Mesendoderm (in vitro differentiated cells): ENCODE results near the gene GRAP.
"Not testable (repeated sequence)": the region's sequence is repeated elsewhere in the genome, so short reads cannot be mapped to it uniquely, and the experiment has no call there.

Experiments
- DNase-seq: peaks from one replicate; pipeline ENCODE4 v3.0.0; 2013
- H2AK5ac ChIP-seq: 2 replicates; pipeline ENCODE4 v1.6.1; 2013; ENCODE audit warnings: low read length, inconsistent platforms
- H2BK120ac ChIP-seq: 2 replicates; pipeline ENCODE4 v1.6.1; 2013; ENCODE audit warnings: low read depth, mild to moderate bottlenecking, low read length, moderate library complexity, mixed read lengths
- H2BK15ac ChIP-seq: replicated peaks from 2 replicates; pipeline ENCODE4 v1.6.1; 2013; ENCODE audit warnings: low read depth, mild to moderate bottlenecking, moderate library complexity
- H2BK5ac ChIP-seq: 2 replicates; pipeline ENCODE4 v1.6.1; 2013; ENCODE audit warnings: low read length, inconsistent platforms
- H3K18ac ChIP-seq: 2 replicates; pipeline ENCODE4 v1.6.1; 2013; ENCODE audit warnings: mild to moderate bottlenecking, low read length, mixed read lengths
- H3K23ac ChIP-seq: one replicate; pipeline ENCODE4 v1.6.1; 2013; ENCODE audit warnings: low read length
- H3K27ac ChIP-seq: 2 replicates; pipeline ENCODE4 v1.5.1; 2013; ENCODE audit warnings: low read depth, mild to moderate bottlenecking, inconsistent platforms, low read length, moderate library complexity
- H3K27me3 ChIP-seq: 2 replicates; pipeline ENCODE4 v1.6.1; 2013; ENCODE audit warnings: low read length, control low read depth, mild to moderate bottlenecking, inconsistent platforms; ENCODE audit not compliant: insufficient read depth, poor library complexity
- H3K36me3 ChIP-seq: 2 replicates; pipeline ENCODE4 v1.6.1; 2013; ENCODE audit warnings: low read length, inconsistent platforms; ENCODE audit not compliant: control insufficient read depth, insufficient read depth
- H3K4ac ChIP-seq: one replicate; pipeline ENCODE4 v1.6.1; 2013; ENCODE audit warnings: low read depth, mild to moderate bottlenecking, low read length, moderate library complexity
- H3K4me1 ChIP-seq: 2 replicates; pipeline ENCODE4 v1.6.1; 2013; ENCODE audit warnings: low read depth, low read length, inconsistent platforms; ENCODE audit not compliant: control insufficient read depth
- H3K4me2 ChIP-seq: 2 replicates; pipeline ENCODE4 v1.6.1; 2013; ENCODE audit warnings: low read length
- H3K4me3 ChIP-seq: 2 replicates; pipeline ENCODE4 v1.5.1; 2013; ENCODE audit warnings: mild to moderate bottlenecking, low read length
- H3K56ac ChIP-seq: one replicate; pipeline ENCODE4 v1.6.1; 2013; ENCODE audit warnings: low read length
- H3K79me1 ChIP-seq: 2 replicates; pipeline ENCODE4 v1.6.1; 2013; ENCODE audit warnings: low read length, inconsistent platforms
- H3K79me2 ChIP-seq: 2 replicates; pipeline ENCODE4 v1.6.1; 2013; ENCODE audit warnings: mild to moderate bottlenecking, low read length; ENCODE audit not compliant: control insufficient read depth, insufficient read depth
- H3K9ac ChIP-seq: 2 replicates; pipeline ENCODE4 v1.6.1; 2013; ENCODE audit warnings: low read length, inconsistent platforms
- H4K5ac ChIP-seq: one replicate; pipeline ENCODE4 v1.6.1; 2013; ENCODE audit warnings: low read length
- H4K8ac ChIP-seq: one replicate; pipeline ENCODE4 v1.6.1; 2013; ENCODE audit warnings: low read depth, mild to moderate bottlenecking, control low read depth, low read length, moderate library complexity
- WGBS: extraction: QIAGEN DNeasy Blood & Tissue Kit; methylation state at CpG from one replicate; pipeline ENCODE4 v1.1.7; 2013; ENCODE audit warnings: low lambda C conversion rate, missing lambda C conversion rate; ENCODE audit not compliant: insufficient coverage; ENCODE audit errors: extremely low coverage; 5-methylcytosine and 5-hydroxymethylcytosine counted together

Gene GRAP

GRCh38 chr17:19077386-19077785 lies 30.6 kb upstream of the GRAP start:
- not testable (repeated sequence) for H3K27ac ChIP-seq, H3K79me2 ChIP-seq, H3K79me1 ChIP-seq, H3K4me1 ChIP-seq, H3K18ac ChIP-seq, H2BK15ac ChIP-seq, H2AK5ac ChIP-seq, H3K56ac ChIP-seq, H2BK5ac ChIP-seq, H3K36me3 ChIP-seq, DNase-seq, H2BK120ac ChIP-seq, H3K27me3 ChIP-seq, H4K5ac ChIP-seq, H3K23ac ChIP-seq, H4K8ac ChIP-seq, H3K9ac ChIP-seq, H3K4me2 ChIP-seq, H3K4me3 ChIP-seq, H3K4ac ChIP-seq
- no CpG with 5 or more reads among the region's 3 CpGs for WGBS

- not testable (repeated sequence) for H2AK5ac ChIP-seq, H3K79me1 ChIP-seq, H2BK15ac ChIP-seq, H3K79me2 ChIP-seq, H2BK120ac ChIP-seq, H4K8ac ChIP-seq, H3K56ac ChIP-seq, H3K4ac ChIP-seq, H4K5ac ChIP-seq, H3K9ac ChIP-seq, H2BK5ac ChIP-seq, H3K4me1 ChIP-seq, H3K36me3 ChIP-seq, H3K27me3 ChIP-seq, H3K27ac ChIP-seq, DNase-seq, H3K18ac ChIP-seq, H3K4me2 ChIP-seq, H3K23ac ChIP-seq, H3K4me3 ChIP-seq
- WGBS: no CpG with 5 or more reads among the region's 31 CpGs
Measured at GRCh38 chr17:19076398-19077192, 29.8 kb upstream of the GRAP start.

DNA sequence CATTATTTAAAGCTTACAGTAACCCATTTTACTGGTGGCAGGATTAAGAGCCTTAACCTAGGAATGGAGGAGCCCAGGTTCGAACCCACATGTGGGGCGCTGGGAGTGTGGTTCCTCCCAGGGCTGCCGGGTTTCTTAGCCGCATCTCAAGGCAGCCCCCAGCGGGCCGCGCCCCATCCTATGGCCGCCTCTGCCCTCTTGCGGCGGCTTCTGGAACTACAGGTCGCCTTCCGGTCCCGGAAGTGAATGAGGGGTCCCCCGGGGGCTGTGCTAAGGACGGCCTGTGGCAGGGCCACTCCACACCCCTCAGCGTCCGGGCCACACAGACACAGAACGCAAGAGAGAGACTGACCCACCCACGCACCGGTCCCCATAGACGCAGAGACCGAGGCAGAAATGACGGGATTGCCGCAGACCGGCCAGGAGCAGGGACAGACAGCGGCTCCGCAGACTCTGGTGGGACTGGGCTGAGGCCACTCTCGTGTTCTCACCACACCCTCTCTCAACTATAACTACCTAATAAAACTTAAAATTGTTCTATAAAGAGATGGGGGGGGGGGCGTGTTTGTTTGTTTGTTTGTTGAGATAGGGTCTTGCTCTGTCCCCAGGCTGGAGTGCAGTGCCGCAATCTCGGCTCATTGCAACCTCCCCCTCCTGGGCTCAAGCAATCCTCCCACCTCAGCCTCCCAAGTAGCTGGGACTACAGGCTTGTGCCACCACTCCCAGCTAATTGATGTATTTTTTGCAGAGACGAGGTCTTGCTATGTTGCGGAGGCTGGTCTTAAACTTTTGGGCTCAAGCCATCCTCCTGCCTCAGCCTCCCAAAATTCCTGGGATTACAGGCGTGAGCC lies 23.8 kb upstream of the GRAP start:
- not testable (repeated sequence) for DNase-seq, H3K4me3 ChIP-seq, H3K18ac ChIP-seq, H2BK15ac ChIP-seq, H3K4ac ChIP-seq, H2BK120ac ChIP-seq, H3K27me3 ChIP-seq, H2AK5ac ChIP-seq, H3K9ac ChIP-seq, H3K23ac ChIP-seq, H3K4me1 ChIP-seq, H3K56ac ChIP-seq, H3K27ac ChIP-seq, H4K8ac ChIP-seq, H3K36me3 ChIP-seq, H3K79me1 ChIP-seq, H3K79me2 ChIP-seq, H4K5ac ChIP-seq, H3K4me2 ChIP-seq, H2BK5ac ChIP-seq
- WGBS: no CpG with 5 or more reads among the region's 34 CpGs

- DNase-seq: peak; percentile 14
- H3K4ac ChIP-seq, H2AK5ac ChIP-seq, H4K5ac ChIP-seq, H3K9ac ChIP-seq, H3K4me2 ChIP-seq, H3K4me1 ChIP-seq, H3K36me3 ChIP-seq, H3K23ac ChIP-seq, H3K4me3 ChIP-seq, H3K18ac ChIP-seq, H3K56ac ChIP-seq, H4K8ac ChIP-seq, H2BK120ac ChIP-seq, H2BK15ac ChIP-seq, H3K79me2 ChIP-seq, H3K27ac ChIP-seq, H2BK5ac ChIP-seq, H3K79me1 ChIP-seq, H3K27me3 ChIP-seq: not testable (repeated sequence)
- no CpG with 5 or more reads among the region's 17 CpGs for WGBS
Measured at GRCh38 chr17:19064378-19064777, 17.6 kb upstream of the GRAP start.

DNA sequence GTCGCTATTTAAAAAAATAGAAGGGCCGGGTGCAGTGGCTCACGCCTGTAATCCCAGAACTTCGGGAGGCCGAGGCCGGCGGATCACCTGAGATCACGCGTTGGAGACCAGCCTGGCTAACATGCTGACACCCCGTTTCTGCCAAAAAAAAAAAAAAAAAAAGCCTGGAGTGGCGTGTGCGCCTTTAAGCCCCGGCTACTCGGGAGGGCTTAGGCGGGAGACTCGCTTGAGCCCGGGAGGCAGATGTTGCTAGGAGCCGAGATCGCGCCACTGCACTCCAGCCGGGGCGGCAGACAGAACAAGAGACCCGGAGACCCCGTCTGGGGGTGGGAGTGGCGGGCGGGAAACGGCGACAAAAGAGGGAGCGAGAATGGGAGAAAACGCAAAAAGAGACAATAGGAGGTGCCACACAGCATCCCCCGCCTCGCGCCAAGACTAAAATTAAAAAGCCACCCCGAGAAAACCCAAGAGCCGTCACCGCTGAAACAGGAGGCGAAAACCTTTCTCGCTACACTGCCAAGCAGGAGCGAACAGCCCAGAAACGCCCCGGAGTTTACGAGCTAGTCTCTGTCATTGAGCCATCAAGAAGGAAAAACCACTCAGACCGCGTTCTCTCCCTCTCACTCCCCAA lies 16.7 kb upstream of the GRAP start:
- not testable (repeated sequence) for H2AK5ac ChIP-seq, H4K5ac ChIP-seq, H3K23ac ChIP-seq, H3K9ac ChIP-seq, DNase-seq, H3K36me3 ChIP-seq, H3K79me2 ChIP-seq, H3K79me1 ChIP-seq, H3K27me3 ChIP-seq, H3K56ac ChIP-seq, H2BK120ac ChIP-seq, H3K4me1 ChIP-seq, H3K4me2 ChIP-seq, H3K18ac ChIP-seq, H4K8ac ChIP-seq, H3K4me3 ChIP-seq, H2BK15ac ChIP-seq, H2BK5ac ChIP-seq, H3K27ac ChIP-seq, H3K4ac ChIP-seq
- WGBS: no CpG with 5 or more reads among the region's 44 CpGs
